Adrenal gland (tissue), 12 donors: ENCODE results near the gene PORCN. TPM values are rescaled to one million over a fixed set of nuclear protein-coding genes. Genes with fewer than 3 reads are reported as not detected.
A peak's percentile ranks its signal among the peaks of the same experiment; 100 is the strongest.

Experiments
- DNase-seq, 7 donors: peaks; one replicate each; pipeline ENCODE4 v3.0.0-alpha.2; 2019 to 2020
- H3K27ac ChIP-seq, 5 donors: fragments of 200-600 bp; sonication (generic) in 4 of 5; 1 replicate in 3 of 5; 2 replicates in 2 of 5; pipeline versions ENCODE4 v1.5.1 to v1.8.0; 2016 to 2020; ENCODE audit warnings: mild to moderate bottlenecking in 1 of 5
- H3K27me3 ChIP-seq: fragments of 200-600 bp; 2 replicates; pipeline ENCODE4 v1.8.0; 2021
- H3K36me3 ChIP-seq, 2 donors: fragments of 200-600 bp; replicated peaks in 1 of 2; 1 replicate in 1 of 2; 2 replicates in 1 of 2; pipeline versions ENCODE4 v1.5.1 to v1.8.0; 2018 to 2022
- H3K4me1 ChIP-seq, 2 donors: fragments of 200-600 bp; replicated peaks in 1 of 2; 1 replicate in 1 of 2; 2 replicates in 1 of 2; pipeline versions ENCODE4 v1.5.1 to v1.8.0; 2018 to 2021
- H3K4me3 ChIP-seq, 4 donors: fragments of 200-600 bp; sonication (generic) in 3 of 4; one replicate each; pipeline ENCODE4 v1.5.1; 2016 to 2018
- H3K9me3 ChIP-seq, 3 donors: fragments of 200-600 bp; sonication (generic) in 1 of 3; replicated peaks in 1 of 3; 1 replicate in 2 of 3; 2 replicates in 1 of 3; pipeline versions ENCODE4 v1.5.1 to v1.8.0; 2016 to 2021
- POLR2A ChIP-seq, 2 donors: fragments of 450-650 bp; IDR thresholded peaks; one replicate each; pipeline ENCODE4 v1.6.1; 2017; ENCODE audit warnings: antibody characterized with exemption in 2 of 2, mild to moderate bottlenecking in 2 of 2, moderate library complexity in 1 of 2
- WGBS, 4 donors: extraction: QIAGEN DNeasy Blood & Tissue Kit in 2 of 4; methylation state at CpG; one replicate each; pipeline versions ENCODE4 v1.1.5 to v1.1.7; 2013 to 2017; 5-methylcytosine and 5-hydroxymethylcytosine counted together
- intact Hi-C, 2 donors: fragments of 100-400 bp; cut with DNase I; formaldehyde crosslinking; loops; one replicate each; pipeline versions ENCODE4 v1.14.1 to v1.15.0; 2022 to 2023
- polyA plus RNA-seq, 3 donors: library from polyadenylated mRNA; stranded (reverse); fragments of 200-250 nt in 2 of 3; fragments of 350-450 nt in 1 of 3; fragmentation: Illumina TruSeq in 1 of 3; extraction: RNeasy Lipid Tissue Mini Kit (QIAGEN cat#74804) in 1 of 3; gene quantifications; one replicate each; pipeline ENCODE4 v1.2.3, GENCODE V29; 2013 to 2014
- total RNA-seq, 9 donors: library from RNA; depleted of rRNA in 4 of 9; stranded (reverse); fragments of >200 nt in 4 of 9; fragments of 120-200 nt in 1 of 9; fragmentation: NEBNext Ultra II Directional in 1 of 9; extraction: Animal tissue kit (Norgen Biotek cat#: 25700) in 1 of 9; gene quantifications; one replicate each; pipeline versions ENCODE4 v1.1.0 to v1.2.4, GENCODE V29; 2013 to 2023
- donor health status: healthy with polysubstance abuse.
- donor health status: Bipolar disorder and iron deficiency.
- donor health status: DM: yes; HTN: yes; CAD: no.
- donor health status: DM: no; HTN: no; CAD: no.
- donor health status: DM: no; HTN: no; CAD: no.
- donor health status: DM: yes; HTN: yes; CAD: no.

Gene PORCN
- total and polyA plus RNA-seq, 12 donors: 9.5 to 290 (median 86.3) TPM

- Histone ChIP-seq H3K9me3 (no peaks in the 10 kb centered on the region), H3K27me3 (no peaks in the 10 kb centered on the region), H3K4me3 (no peak overlapping the region), H3K36me3 (no peaks in the 10 kb centered on the region), H3K27ac (peak overlapping the region in 1 of 5 donors; percentile 21), H3K4me1 (no peaks in the 10 kb centered on the region)
- WGBS, 4 donors: 57 to 76% (median 72%) methylated on average over 1 of the region's 1 CpG
- intact Hi-C loops: no loop called here
- TF ChIP-seq POLR2A (IDR thresholded peaks at IDR 0.05): no peak
- DNase-seq: peak in 2 of 7 donors; percentile 39 to 46
These were observed 61.2 kb downstream of the PORCN start for GRCh38 chrX:48569958-48570357.

Other genes starting within 250 kb of the PORCN start
- gene SSX3, start 152.3 kb upstream of the PORCN start, total RNA-seq: not detected
- gene SSX3, start 152.3 kb upstream of the PORCN start, polyA plus RNA-seq: not detected
- not detected for gene SSX4, start 125.5 kb upstream of the PORCN start, total RNA-seq
- gene SSX4, start 125.5 kb upstream of the PORCN start, polyA plus RNA-seq: not detected
- not detected for gene SSX4B, start 97.0 kb upstream of the PORCN start, total RNA-seq
- not detected for gene SSX4B, start 97.0 kb upstream of the PORCN start, polyA plus RNA-seq
- 1 to 10 TPM in 7 of 9 donors, under 1 TPM in 2; 0.11 to 6.6 (median 4.3) TPM for gene SLC38A5, start 38.7 kb upstream of the PORCN start, total RNA-seq
- 1 to 10 TPM; 3.7 to 6.2 (median 6.0) TPM for gene SLC38A5, start 38.7 kb upstream of the PORCN start, polyA plus RNA-seq
- gene FTSJ1, start 32.8 kb upstream of the PORCN start, total RNA-seq: 10 to 100 TPM; 27.8 to 83.4 (median 39.0) TPM
- 10 to 100 TPM; 42.2 to 59.2 (median 52.0) TPM for gene FTSJ1, start 32.8 kb upstream of the PORCN start, polyA plus RNA-seq
- gene EBP, start 12.8 kb downstream of the PORCN start, total RNA-seq: 100 to 1,000 TPM in 8 of 9 donors, 10 to 100 TPM in 1; 85.8 to 678 (median 152) TPM
- gene EBP, start 12.8 kb downstream of the PORCN start, polyA plus RNA-seq: 1,000 to 10,000 TPM in 1 of 3 donors, 100 to 1,000 TPM in 2; 119 to 1,010 (median 252) TPM
- gene TBC1D25, start 30.7 kb downstream of the PORCN start, total RNA-seq: 10 to 100 TPM in 7 of 9 donors, 1 to 10 TPM in 2; 9.0 to 31.0 (median 15.7) TPM
- 10 to 100 TPM in 1 of 3 donors, 1 to 10 TPM in 2; 8.9 to 12.5 (median 9.5) TPM for gene TBC1D25, start 30.7 kb downstream of the PORCN start, polyA plus RNA-seq
- gene RBM3, start 65.5 kb downstream of the PORCN start, total RNA-seq: 100 to 1,000 TPM in 6 of 9 donors, 10 to 100 TPM in 3; 52.9 to 284 (median 127) TPM
- gene RBM3, start 65.5 kb downstream of the PORCN start, polyA plus RNA-seq: 100 to 1,000 TPM; 170 to 234 (median 224) TPM
- gene WDR13, start 88.5 kb downstream of the PORCN start, total RNA-seq: 100 to 1,000 TPM in 8 of 9 donors, 10 to 100 TPM in 1; 93.0 to 232 (median 166) TPM
- gene WDR13, start 88.5 kb downstream of the PORCN start, polyA plus RNA-seq: 100 to 1,000 TPM in 2 of 3 donors, 10 to 100 TPM in 1; 53.5 to 677 (median 535) TPM
- gene WAS, start 174.8 kb downstream of the PORCN start, total RNA-seq: 10 to 100 TPM in 5 of 9 donors, 1 to 10 TPM in 4; 1.1 to 22.5 (median 12.8) TPM
- 10 to 100 TPM in 1 of 3 donors, 1 to 10 TPM in 2; 4.2 to 18.9 (median 9.1) TPM for gene WAS, start 174.8 kb downstream of the PORCN start, polyA plus RNA-seq
- gene SUV39H1, start 187.7 kb downstream of the PORCN start, total RNA-seq: 1 to 10 TPM; 2.6 to 4.4 (median 3.4) TPM
- 1 to 10 TPM; 2.6 to 3.2 (median 3.1) TPM for gene SUV39H1, start 187.7 kb downstream of the PORCN start, polyA plus RNA-seq